ENCODE data around the gene RGS3. TPM values are rescaled to one million over a fixed set of nuclear protein-coding genes. Genes with fewer than 3 reads are reported as not detected.

Gene RGS3
- polyA plus RNA-seq, 1 experiment: 41.0 TPM

- no peak overlapping the region for H3K27ac ChIP-seq (ENCODE audit: low read depth, low read length)
- H3K4me3 ChIP-seq (ENCODE audit: low read depth, low read length): no peak overlapping the region
- no peaks in the 10 kb centered on the region for H3K9me3 ChIP-seq (ENCODE audit: control insufficient read depth, insufficient read depth, low read length)
- H3K27me3 ChIP-seq (ENCODE audit: control insufficient read depth, insufficient read depth, low read length): no peaks in the 10 kb centered on the region
- ChIA-PET CTCF (interaction anchor here (0.9 to 24.3 kb wide), 3 partner anchors 71 to 139 kb away, joined by 4 to 767 read pairs (median 237); no protein-coding TSS in a partner anchor), POLR2A (no interaction called here)
- DNase-seq (ENCODE audit: low read depth, low spot score): no peak
- no peak for TF ChIP-seq CTCF (IDR thresholded peaks at IDR 0.05; ENCODE audit: low read depth, low read length)
These were observed 121.5 kb downstream of the RGS3 start for GRCh38 chr9:113585085-113585442.

GRCh38 chr9:113585555-113585954 is 122.0 kb downstream of the RGS3 start:
- CTCF ChIA-PET: interaction anchor here (10.3 to 24.3 kb wide), 2 partner anchors 71 to 139 kb away, joined by 237 to 767 read pairs; no protein-coding TSS in a partner anchor
- no peak overlapping the region for H3K27ac ChIP-seq (ENCODE audit: low read depth, low read length)

GRCh38 chr9:113587471-113588031 is 124.0 kb downstream of the RGS3 start:
- no peaks in the 10 kb centered on the region for H3K27me3 ChIP-seq (ENCODE audit: control insufficient read depth, insufficient read depth, low read length)
- no peak overlapping the region for H3K4me3 ChIP-seq (ENCODE audit: low read depth, low read length)
- ChIA-PET CTCF (interaction anchor here (0.6 to 24.3 kb wide), 6 partner anchors 69 to 187 kb away, joined by 3 to 767 read pairs (median 6); partner anchors contain the start of gene ALAD), POLR2A (no interaction called here)
- no peak overlapping the region for H3K27ac ChIP-seq (ENCODE audit: low read depth, low read length)
- no peak for DNase-seq (ENCODE audit: low read depth, low spot score)
- TF ChIP-seq CTCF (IDR thresholded peaks at IDR 0.05; ENCODE audit: low read depth, low read length): peak; percentile 49
- H3K9me3 ChIP-seq (ENCODE audit: control insufficient read depth, insufficient read depth, low read length): no peaks in the 10 kb centered on the region

More at GRCh38 chr9:113585555-113585954, 122.0 kb downstream of the RGS3 start:
- TF ChIP-seq CTCF (IDR thresholded peaks at IDR 0.05; ENCODE audit: low read depth, low read length): no peak
- H3K9me3 ChIP-seq (ENCODE audit: control insufficient read depth, insufficient read depth, low read length): no peaks in the 10 kb centered on the region
- no peak overlapping the region for H3K4me3 ChIP-seq (ENCODE audit: low read depth, low read length)
- H3K27me3 ChIP-seq (ENCODE audit: control insufficient read depth, insufficient read depth, low read length): no peaks in the 10 kb centered on the region
- POLR2A ChIA-PET: no interaction called here
- no peak for DNase-seq (ENCODE audit: low read depth, low spot score)

GRCh38 chr9:113588242-113588810 is 124.8 kb downstream of the RGS3 start:
- no peak for TF ChIP-seq CTCF (IDR thresholded peaks at IDR 0.05; ENCODE audit: low read depth, low read length)
- Histone ChIP-seq H3K4me3 (ENCODE audit: low read depth, low read length) (no peak overlapping the region), H3K9me3 (ENCODE audit: control insufficient read depth, insufficient read depth, low read length) (no peaks in the 10 kb centered on the region), H3K27ac (ENCODE audit: low read depth, low read length) (no peak overlapping the region), H3K27me3 (ENCODE audit: control insufficient read depth, insufficient read depth, low read length) (no peaks in the 10 kb centered on the region)
- POLR2A ChIA-PET: interaction anchor here (0.9 kb wide), 1 partner anchor 67 kb away, joined by 3 read pairs; no protein-coding TSS in a partner anchor
- no peak for DNase-seq (ENCODE audit: low read depth, low spot score)
- CTCF ChIA-PET: interaction anchor here (1.2 to 24.3 kb wide), 8 partner anchors 9 to 189 kb away, joined by 3 to 767 read pairs (median 10); partner anchors contain the start of genes ALAD and RGS3

- CTCF ChIA-PET: interaction anchor here (1.2 to 24.3 kb wide), 8 partner anchors 10 to 189 kb away, joined by 3 to 767 read pairs (median 11); partner anchors contain the start of genes ALAD and RGS3
- DNase-seq (ENCODE audit: low read depth, low spot score): no peak
- TF ChIP-seq CTCF (IDR thresholded peaks at IDR 0.05; ENCODE audit: low read depth, low read length): no peak
- Histone ChIP-seq H3K9me3 (ENCODE audit: control insufficient read depth, insufficient read depth, low read length) (no peaks in the 10 kb centered on the region), H3K4me3 (ENCODE audit: low read depth, low read length) (no peak overlapping the region), H3K27ac (ENCODE audit: low read depth, low read length) (no peak overlapping the region), H3K27me3 (ENCODE audit: control insufficient read depth, insufficient read depth, low read length) (no peaks in the 10 kb centered on the region)
- POLR2A ChIA-PET: interaction anchor here (0.9 kb wide), 1 partner anchor 66 kb away, joined by 3 read pairs; no protein-coding TSS in a partner anchor
These were observed 125.4 kb downstream of the RGS3 start for GRCh38 chr9:113588936-113589335.
